HEK293 (cell line): ENCODE data around the gene CAPNS1.

Source experiments
- CTCF ChIA-PET: fragments of 350-600 bp; formaldehyde crosslinking; extraction: SDS; loops from one replicate; lab custom pipeline; 2021; ENCODE audit warnings: antibody characterized with exemption; lab: Yijun Ruan, JAX
- POLR2A ChIA-PET: fragments of 300-600 bp; formaldehyde crosslinking; extraction: SDS; loops from one replicate; lab custom pipeline; 2020; ENCODE audit warnings: antibody characterized with exemption, inconsistent platforms; lab: Yijun Ruan, JAX
- H3K27ac ChIP-seq: fragments of 200-500 bp; sonication (Bioruptor generic); 2 replicates; pipeline ENCODE4 v1.5.1; 2014; ENCODE audit warnings: low read depth, low read length, control low read depth, inconsistent platforms; ENCODE audit errors: extremely low read depth
- H3K36me3 ChIP-seq, 2 experiments: fragments of 200-500 bp in 1 of 2; sonication (Bioruptor generic) in 1 of 2; 1 replicate in 1 of 2; 2 replicates in 1 of 2; pipeline ENCODE4 v1.5.1; 2014 to 2017; ENCODE audit warnings: inconsistent platforms in 2 of 2, low read length in 2 of 2; ENCODE audit not compliant: control insufficient read depth in 2 of 2, insufficient read depth in 1 of 2
- H3K4me1 ChIP-seq: fragments of 200-500 bp; sonication (Bioruptor generic); 2 replicates; pipeline ENCODE4 v1.5.1; 2014; ENCODE audit warnings: mild to moderate bottlenecking, low read length, inconsistent platforms; ENCODE audit not compliant: control insufficient read depth, insufficient read depth
- H3K4me3 ChIP-seq: 2 replicates; pipeline ENCODE4 v1.5.1; 2011; ENCODE audit warnings: low read depth, mild to moderate bottlenecking, control low read depth, low read length, moderate library complexity
- H3K9me3 ChIP-seq: fragments of 200-500 bp; sonication (Bioruptor generic); 2 replicates; pipeline ENCODE4 v1.5.1; 2014; ENCODE audit warnings: low read depth, low read length, inconsistent platforms; ENCODE audit not compliant: control insufficient read depth, insufficient read depth
- KLF16 ChIP-seq: fragments of 450-650 bp; formaldehyde crosslinking; IDR thresholded peaks from 2 replicates; pipeline ENCODE4 v1.5.1; 2017; ENCODE audit warnings: missing biosample characterization, missing genetic modification characterization
- PRDM6 ChIP-seq: fragments of 450-650 bp; formaldehyde crosslinking; IDR thresholded peaks from 2 replicates; pipeline ENCODE4 v1.5.1; 2017; ENCODE audit warnings: missing biosample characterization, missing genetic modification characterization
- ZNF16 ChIP-seq: fragments of 450-650 bp; formaldehyde crosslinking; IDR thresholded peaks from 2 replicates; pipeline ENCODE4 v1.5.1; 2016; ENCODE audit warnings: low read depth, missing biosample characterization, missing genetic modification characterization
- ZNF26 ChIP-seq: fragments of 450-650 bp; formaldehyde crosslinking; IDR thresholded peaks from 2 replicates; pipeline ENCODE4 v1.5.1; 2016; ENCODE audit warnings: missing biosample characterization, missing genetic modification characterization
- ZNF404 ChIP-seq: fragments of 450-650 bp; formaldehyde crosslinking; IDR thresholded peaks from 2 replicates; pipeline ENCODE4 v1.5.1; 2017; ENCODE audit warnings: missing biosample characterization, missing genetic modification characterization
- ZNF521 ChIP-seq: fragments of 450-650 bp; formaldehyde crosslinking; IDR thresholded peaks from 2 replicates; pipeline ENCODE4 v1.5.1; 2017; ENCODE audit warnings: missing biosample characterization, mild to moderate bottlenecking, missing genetic modification characterization
- ZNF843 ChIP-seq: fragments of 450-650 bp; formaldehyde crosslinking; IDR thresholded peaks from 2 replicates; pipeline ENCODE4 v1.5.1; 2016; ENCODE audit warnings: missing biosample characterization, missing genetic modification characterization
- ZSCAN5A ChIP-seq: fragments of 450-650 bp; formaldehyde crosslinking; IDR thresholded peaks from 2 replicates; pipeline ENCODE4 v1.5.1; 2016; ENCODE audit warnings: missing biosample characterization, missing genetic modification characterization
- TF ChIP-seq, protein P1 (sequence below): fragments of 450-650 bp; formaldehyde crosslinking; IDR thresholded peaks from 2 replicates; pipeline ENCODE4 v1.5.1; 2016; ENCODE audit warnings: missing biosample characterization, missing genetic modification characterization
- TF ChIP-seq, protein P2 (sequence below): fragments of 450-650 bp; formaldehyde crosslinking; IDR thresholded peaks from 2 replicates; pipeline ENCODE4 v1.5.1; 2016; ENCODE audit warnings: missing biosample characterization, missing genetic modification characterization
- TF ChIP-seq, protein P3 (sequence below): fragments of 450-650 bp; formaldehyde crosslinking; IDR thresholded peaks from 2 replicates; pipeline ENCODE4 v1.5.1; 2016; ENCODE audit warnings: missing biosample characterization, missing genetic modification characterization

Gene CAPNS1

GRCh38 chr19:36141039-36141927, 1.4 kb downstream of the CAPNS1 start (continued):
- TF ChIP-seq, protein P1, sequence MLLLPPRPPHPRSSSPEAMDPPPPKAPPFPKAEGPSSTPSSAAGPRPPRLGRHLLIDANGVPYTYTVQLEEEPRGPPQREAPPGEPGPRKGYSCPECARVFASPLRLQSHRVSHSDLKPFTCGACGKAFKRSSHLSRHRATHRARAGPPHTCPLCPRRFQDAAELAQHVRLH (tag by site-specific recombination): no peak
- TF ChIP-seq KLF16 (peak; percentile 51; the same call in 1 of the 2 replicates), PRDM6 (no peak), ZSCAN5A (tag by site-specific recombination) (no peak), ZNF26 (tag by site-specific recombination) (no peak)

DNA sequence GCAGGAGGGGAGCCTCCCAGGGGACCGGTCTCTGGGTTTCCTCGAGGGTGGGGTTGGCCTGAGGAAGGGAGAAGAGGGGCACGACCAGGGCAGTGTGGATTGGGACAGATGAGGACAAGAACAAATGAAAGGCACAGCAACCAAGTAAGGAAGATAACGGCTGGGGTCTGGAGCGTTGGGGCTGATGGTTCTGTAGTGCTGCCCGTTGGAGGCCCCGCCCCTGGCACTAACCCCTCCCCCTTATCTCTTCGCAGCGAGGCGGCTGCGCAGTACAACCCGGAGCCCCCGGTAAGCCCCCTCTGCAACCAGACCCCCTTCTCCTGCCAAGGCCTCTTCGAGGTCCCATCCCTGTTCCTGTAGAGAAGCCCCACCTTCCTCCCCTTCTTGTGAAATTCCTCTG, 2.2 kb downstream of the CAPNS1 start:
- TF ChIP-seq, protein P2, sequence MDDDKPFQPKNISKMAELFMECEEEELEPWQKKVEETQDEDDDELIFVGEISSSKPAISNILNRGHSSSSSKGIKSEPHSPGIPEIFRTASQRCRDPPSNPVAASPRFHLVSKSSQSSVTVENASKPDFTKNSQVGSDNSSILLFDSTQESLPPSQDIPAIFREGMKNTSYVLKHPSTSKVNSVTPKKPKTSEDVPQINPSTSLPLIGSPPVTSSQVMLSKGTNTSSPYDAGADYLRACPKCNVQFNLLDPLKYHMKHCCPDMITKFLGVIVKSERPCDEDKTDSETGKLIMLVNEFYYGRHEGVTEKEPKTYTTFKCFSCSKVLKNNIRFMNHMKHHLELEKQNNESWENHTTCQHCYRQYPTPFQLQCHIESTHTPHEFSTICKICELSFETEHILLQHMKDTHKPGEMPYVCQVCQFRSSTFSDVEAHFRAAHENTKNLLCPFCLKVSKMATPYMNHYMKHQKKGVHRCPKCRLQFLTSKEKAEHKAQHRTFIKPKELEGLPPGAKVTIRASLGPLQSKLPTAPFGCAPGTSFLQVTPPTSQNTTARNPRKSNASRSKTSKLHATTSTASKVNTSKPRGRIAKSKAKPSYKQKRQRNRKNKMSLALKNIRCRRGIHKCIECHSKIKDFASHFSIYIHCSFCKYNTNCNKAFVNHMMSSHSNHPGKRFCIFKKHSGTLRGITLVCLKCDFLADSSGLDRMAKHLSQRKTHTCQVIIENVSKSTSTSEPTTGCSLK (tag by site-specific recombination): no peak
- TF ChIP-seq ZNF843 (tag by site-specific recombination): no peak
- TF ChIP-seq ZNF521: no peak
- 0 out of 2 replicates have a peak, but pooled peaks have one; percentile 6 for TF ChIP-seq ZNF16
- TF ChIP-seq, protein P3, sequence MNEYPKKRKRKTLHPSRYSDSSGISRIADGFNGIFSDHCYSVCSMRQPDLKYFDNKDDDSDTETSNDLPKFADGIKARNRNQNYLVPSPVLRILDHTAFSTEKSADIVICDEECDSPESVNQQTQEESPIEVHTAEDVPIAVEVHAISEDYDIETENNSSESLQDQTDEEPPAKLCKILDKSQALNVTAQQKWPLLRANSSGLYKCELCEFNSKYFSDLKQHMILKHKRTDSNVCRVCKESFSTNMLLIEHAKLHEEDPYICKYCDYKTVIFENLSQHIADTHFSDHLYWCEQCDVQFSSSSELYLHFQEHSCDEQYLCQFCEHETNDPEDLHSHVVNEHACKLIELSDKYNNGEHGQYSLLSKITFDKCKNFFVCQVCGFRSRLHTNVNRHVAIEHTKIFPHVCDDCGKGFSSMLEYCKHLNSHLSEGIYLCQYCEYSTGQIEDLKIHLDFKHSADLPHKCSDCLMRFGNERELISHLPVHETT: no peak
- no peak for TF ChIP-seq PRDM6
- TF ChIP-seq ZNF404: no peak
- peak overlapping the region; percentile 21; the same call in 1 of the 2 replicates for H3K27ac ChIP-seq
- CTCF ChIA-PET: interaction anchor here (0.7 kb wide), 1 partner anchor 27 kb away, joined by 3 read pairs; no protein-coding TSS in a partner anchor
- H3K4me1 ChIP-seq: peaks cover 10% of the 10 kb centered on the region
- H3K4me3 ChIP-seq: no peak overlapping the region
- H3K36me3 ChIP-seq: peaks cover 45 to 46% of the 10 kb centered on the region in 2 experiments
- no peaks in the 10 kb centered on the region for H3K9me3 ChIP-seq
- POLR2A ChIA-PET: interaction anchor here (1.0 kb wide), 1 partner anchor 14 kb away, joined by 7 read pairs; no protein-coding TSS in a partner anchor
